ENCODE measurements around the gene SP100.

GRCh38 chr2:230447036-230447435, 31.0 kb downstream of the SP100 start:
- no peak for TF ChIP-seq TCF12 (IDR thresholded peaks at IDR 0.05; ENCODE audit: low read depth, low read length)
- TF ChIP-seq, protein P1, sequence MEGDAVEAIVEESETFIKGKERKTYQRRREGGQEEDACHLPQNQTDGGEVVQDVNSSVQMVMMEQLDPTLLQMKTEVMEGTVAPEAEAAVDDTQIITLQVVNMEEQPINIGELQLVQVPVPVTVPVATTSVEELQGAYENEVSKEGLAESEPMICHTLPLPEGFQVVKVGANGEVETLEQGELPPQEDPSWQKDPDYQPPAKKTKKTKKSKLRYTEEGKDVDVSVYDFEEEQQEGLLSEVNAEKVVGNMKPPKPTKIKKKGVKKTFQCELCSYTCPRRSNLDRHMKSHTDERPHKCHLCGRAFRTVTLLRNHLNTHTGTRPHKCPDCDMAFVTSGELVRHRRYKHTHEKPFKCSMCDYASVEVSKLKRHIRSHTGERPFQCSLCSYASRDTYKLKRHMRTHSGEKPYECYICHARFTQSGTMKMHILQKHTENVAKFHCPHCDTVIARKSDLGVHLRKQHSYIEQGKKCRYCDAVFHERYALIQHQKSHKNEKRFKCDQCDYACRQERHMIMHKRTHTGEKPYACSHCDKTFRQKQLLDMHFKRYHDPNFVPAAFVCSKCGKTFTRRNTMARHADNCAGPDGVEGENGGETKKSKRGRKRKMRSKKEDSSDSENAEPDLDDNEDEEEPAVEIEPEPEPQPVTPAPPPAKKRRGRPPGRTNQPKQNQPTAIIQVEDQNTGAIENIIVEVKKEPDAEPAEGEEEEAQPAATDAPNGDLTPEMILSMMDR (IDR thresholded peaks at IDR 0.05; ENCODE audit: control extremely low read depth in 1 of 3, insufficient read depth in 1 of 3, low read depth in 1 of 3, low read length in 3 of 3) = no peak
- no peak for TF ChIP-seq RFX5 (IDR thresholded peaks at IDR 0.05; ENCODE audit: borderline replicate concordance, low read depth, low read length)
- TF ChIP-seq TAF1 (IDR thresholded peaks at IDR 0.05; ENCODE audit: low read depth, low read length) = no peak
